Measurements from ENCODE around the gene CNN3.
A peak's percentile ranks its signal among the peaks of the same experiment; 100 is the strongest.

Gene CNN3

GRCh38 chr1:94926915-94927404 is at the start of gene CNN3:
CNN3 (minus strand) TSS chr1:94927110; CDS start chr1:94926894, 216 bp downstream.
- peak; percentile 15 to 30 (median 24) for DNase-seq

- DNase-seq = no peak
Measured at GRCh38 chr1:94974824-94975223, 47.9 kb upstream of the CNN3 start.

GRCh38 chr1:94974241-94974640 is 47.3 kb upstream of the CNN3 start:
- DNase-seq = no peak

- no peak for DNase-seq
Measured at GRCh38 chr1:94973309-94973922, 46.5 kb upstream of the CNN3 start.

GRCh38 chr1:94971491-94971924 is 44.6 kb upstream of the CNN3 start:
- DNase-seq = no peak

GRCh38 chr1:94970783-94971182 is 43.9 kb upstream of the CNN3 start:
- no peak for DNase-seq

GRCh38 chr1:94969137-94969536 is 42.2 kb upstream of the CNN3 start:
- DNase-seq = no peak

- no peak for DNase-seq
Measured at GRCh38 chr1:94966033-94966432, 39.1 kb upstream of the CNN3 start.

- DNase-seq = no peak
Measured at GRCh38 chr1:94963864-94964263, 37.0 kb upstream of the CNN3 start.

- DNase-seq = no peak
Measured at GRCh38 chr1:94962409-94963265, 35.7 kb upstream of the CNN3 start.

GRCh38 chr1:94961988-94962387 is 35.1 kb upstream of the CNN3 start:
- no peak for DNase-seq

GRCh38 chr1:94961582-94961981 is 34.7 kb upstream of the CNN3 start:
- DNase-seq = no peak

GRCh38 chr1:94958081-94958480 is 31.2 kb upstream of the CNN3 start:
- no peak for DNase-seq

- DNase-seq = no peak
Measured at GRCh38 chr1:94955767-94956632, 29.1 kb upstream of the CNN3 start.

- DNase-seq = no peak
Measured at GRCh38 chr1:94954263-94955220, 27.6 kb upstream of the CNN3 start.

GRCh38 chr1:94953746-94954145 is 26.8 kb upstream of the CNN3 start:
- DNase-seq = no peak

GRCh38 chr1:94953107-94953506 is 26.2 kb upstream of the CNN3 start:
- DNase-seq = no peak

- no peak for DNase-seq
Measured at GRCh38 chr1:94952539-94952938, 25.6 kb upstream of the CNN3 start.

- DNase-seq = no peak
Measured at GRCh38 chr1:94951509-94952208, 24.7 kb upstream of the CNN3 start.

GRCh38 chr1:94951046-94951445 is 24.1 kb upstream of the CNN3 start:
- no peak for DNase-seq

Measured in activated CD4-positive, CD25-positive, alpha-beta regulatory T cell (primary cell).